ENCODE measurements around the gene DNAJC24. TPM values are rescaled to one million over a fixed set of nuclear protein-coding genes. Genes with fewer than 3 reads are reported as not detected.
"Not testable (repeated sequence)": the region's sequence is repeated elsewhere in the genome, so short reads cannot be mapped to it uniquely, and the experiment has no call there.

Gene DNAJC24
- total RNA-seq = 12.0 and 16.4 TPM in 2 replicates
- long read RNA-seq, partial matches to known transcripts = 4 of 19 reads
- long read RNA-seq, other reads (novel, unspliced or antisense) = 10 of 19 reads

GRCh38 chr11:31369348-31370329 is at the start of gene DNAJC24, which contains the start of gene DCDC1:
DNAJC24 (plus strand) TSS chr11:31369860; CDS start chr11:31370749, 889 bp downstream.
DCDC1 (minus strand) TSS chr11:31369739; CDS start chr11:31328280, 41,459 bp downstream.
- peak within 1 kb of the TSS; percentile 93 for H3K4me3 Mint-ChIP-seq (ENCODE audit: unreplicated experiment)
- peaks cover 3% of the 10 kb centered on the region for H3K36me3 Mint-ChIP-seq (ENCODE audit: unreplicated experiment)
- TF ChIP-seq CTCF (IDR thresholded peaks at IDR 0.05) = no peak
- peaks cover 26% of the 10 kb centered on the region for H3K27me3 Mint-ChIP-seq (ENCODE audit: unreplicated experiment)
- H3K27ac Mint-ChIP-seq (ENCODE audit: unreplicated experiment) = peak within 1 kb of the TSS; percentile 96
- DNase-seq (ENCODE audit: extremely low spot score, unreplicated experiment) = peak; percentile 96
- peaks cover 15% of the 10 kb centered on the region for H3K4me1 Mint-ChIP-seq (ENCODE audit: unreplicated experiment)
- no peaks in the 10 kb centered on the region for H3K9me3 Mint-ChIP-seq (ENCODE audit: unreplicated experiment)

- not testable (repeated sequence) for H3K36me3 Mint-ChIP-seq (ENCODE audit: unreplicated experiment); H3K9me3 Mint-ChIP-seq (ENCODE audit: unreplicated experiment); H3K27ac Mint-ChIP-seq (ENCODE audit: unreplicated experiment); H3K27me3 Mint-ChIP-seq (ENCODE audit: unreplicated experiment); H3K4me3 Mint-ChIP-seq (ENCODE audit: unreplicated experiment); DNase-seq (ENCODE audit: extremely low spot score, unreplicated experiment); H3K4me1 Mint-ChIP-seq (ENCODE audit: unreplicated experiment)
Observed at GRCh38 chr11:31321494-31321893, 48.2 kb upstream of the DNAJC24 start.

GRCh38 chr11:31323145-31323544 is 46.5 kb upstream of the DNAJC24 start:
- Mint-ChIP-seq H3K27me3 (ENCODE audit: unreplicated experiment) (peaks cover 2% of the 10 kb centered on the region), H3K27ac (ENCODE audit: unreplicated experiment) (no peak overlapping the region), H3K4me1 (ENCODE audit: unreplicated experiment) (no peaks in the 10 kb centered on the region), H3K9me3 (ENCODE audit: unreplicated experiment) (no peaks in the 10 kb centered on the region), H3K4me3 (ENCODE audit: unreplicated experiment) (no peak overlapping the region), H3K36me3 (ENCODE audit: unreplicated experiment) (no peaks in the 10 kb centered on the region)
- no peak for DNase-seq (ENCODE audit: extremely low spot score, unreplicated experiment)
- TF ChIP-seq CTCF (IDR thresholded peaks at IDR 0.05) = no peak

GRCh38 chr11:31325160-31325559 is 44.5 kb upstream of the DNAJC24 start:
- Mint-ChIP-seq H3K27ac (ENCODE audit: unreplicated experiment) (no peak overlapping the region), H3K9me3 (ENCODE audit: unreplicated experiment) (no peaks in the 10 kb centered on the region), H3K36me3 (ENCODE audit: unreplicated experiment) (no peaks in the 10 kb centered on the region), H3K4me3 (ENCODE audit: unreplicated experiment) (no peak overlapping the region), H3K4me1 (ENCODE audit: unreplicated experiment) (no peaks in the 10 kb centered on the region), H3K27me3 (ENCODE audit: unreplicated experiment) (peaks cover 2% of the 10 kb centered on the region)
- no peak for DNase-seq (ENCODE audit: extremely low spot score, unreplicated experiment)
- TF ChIP-seq CTCF (IDR thresholded peaks at IDR 0.05) = no peak

GRCh38 chr11:31326470-31327148 is 43.1 kb upstream of the DNAJC24 start:
- no peak for TF ChIP-seq CTCF (IDR thresholded peaks at IDR 0.05)
- H3K4me1 Mint-ChIP-seq (ENCODE audit: unreplicated experiment) = no peaks in the 10 kb centered on the region
- H3K36me3 Mint-ChIP-seq (ENCODE audit: unreplicated experiment) = no peaks in the 10 kb centered on the region
- DNase-seq (ENCODE audit: extremely low spot score, unreplicated experiment) = no peak
- no peak overlapping the region for H3K27ac Mint-ChIP-seq (ENCODE audit: unreplicated experiment)
- H3K9me3 Mint-ChIP-seq (ENCODE audit: unreplicated experiment) = peaks cover 6% of the 10 kb centered on the region
- H3K4me3 Mint-ChIP-seq (ENCODE audit: unreplicated experiment) = no peak overlapping the region
- peaks cover 2% of the 10 kb centered on the region for H3K27me3 Mint-ChIP-seq (ENCODE audit: unreplicated experiment)

Measured in osteocyte (in vitro differentiated cells).